Panc1 (cell line): ENCODE results near the gene MTOR.

Experiments
- CTCF ChIP-seq: fragments of 450-650 bp; IDR thresholded peaks from 2 replicates; pipeline ENCODE4 v1.5.1; 2017; ENCODE audit warnings: mild to moderate bottlenecking
- REST ChIP-seq, 2 experiments: IDR thresholded peaks; 2 replicates each; pipeline ENCODE4 v1.6.1; 2011 to 2012; ENCODE audit warnings: low read depth in 2 of 2, control low read depth in 1 of 2, low read length in 1 of 2, mild to moderate bottlenecking in 1 of 2, moderate library complexity in 1 of 2; ENCODE audit not compliant: insufficient read depth in 1 of 2
- TCF7L2 ChIP-seq: IDR thresholded peaks from 2 replicates; pipeline ENCODE4 v1.6.1; 2011; ENCODE audit warnings: mild to moderate bottlenecking, low read depth, low read length, inconsistent platforms

- no peak for TF ChIP-seq CTCF
- no peak for TF ChIP-seq REST (IDR thresholded peaks at IDR 0.05; ENCODE audit: insufficient read depth in 1 of 2, low read depth in 2 of 2, low read length in 1 of 2)
- TF ChIP-seq TCF7L2 = no peak
These were observed 109.6 kb downstream of the MTOR start for GRCh38 chr1:11152755-11153154.
